Daoy (cell line): ENCODE data around the gene SERPINA1. TPM values are rescaled to one million over a fixed set of nuclear protein-coding genes. Genes with fewer than 3 reads are reported as not detected.
"Not testable (repeated sequence)": the region's sequence is repeated elsewhere in the genome, so short reads cannot be mapped to it uniquely, and the experiment has no call there.

Experiments
- DNase-seq: peaks from one replicate; pipeline ENCODE4 v3.0.0-alpha.2; 2015; ENCODE audit warnings: low read depth
- total RNA-seq: library from RNA; depleted of rRNA; stranded (reverse); fragments of >200 nt; shearing (Covaris generic); gene quantifications from 2 replicates; pipeline ENCODE4 v1.2.3, GENCODE V29; 2014; rRNA removed

The SERPINA1 gene
- 26.1 and 30.8 TPM in 2 replicates for total RNA-seq

- peak; percentile 88 for DNase-seq
These were observed at the start of gene SERPINA1 for GRCh38 chr14:94388384-94389103. Gene SERPINA1 (minus strand): TSS chr14:94388602. CDS start chr14:94383237, 5,365 bp downstream.

- no peak for DNase-seq
These were observed 40.2 kb upstream of the SERPINA1 start for GRCh38 chr14:94428610-94429009.

GRCh38 chr14:94427016-94427613, 38.7 kb upstream of the SERPINA1 start:
- DNase-seq: no peak

- DNase-seq: no peak
These were observed 38.1 kb upstream of the SERPINA1 start for GRCh38 chr14:94426526-94426925.

GRCh38 chr14:94424371-94424770, 36.0 kb upstream of the SERPINA1 start:
- DNase-seq: no peak

GRCh38 chr14:94423453-94424056, 35.2 kb upstream of the SERPINA1 start:
- peak; percentile 81 for DNase-seq

- no peak for DNase-seq
These were observed 32.9 kb upstream of the SERPINA1 start for GRCh38 chr14:94421316-94421715.

- not testable (repeated sequence) for DNase-seq
These were observed 29.2 kb upstream of the SERPINA1 start for GRCh38 chr14:94417497-94418205.

GRCh38 chr14:94412671-94413638, 24.6 kb upstream of the SERPINA1 start:
- no peak for DNase-seq

- no peak for DNase-seq
These were observed 23.2 kb upstream of the SERPINA1 start for GRCh38 chr14:94411638-94412037.

- DNase-seq: not testable (repeated sequence)
These were observed 21.0 kb upstream of the SERPINA1 start for GRCh38 chr14:94409430-94409829.

- DNase-seq: no peak
These were observed 20.2 kb upstream of the SERPINA1 start for GRCh38 chr14:94408546-94409095.

GRCh38 chr14:94407906-94408305, 19.5 kb upstream of the SERPINA1 start:
- DNase-seq: no peak

- no peak for DNase-seq
These were observed 18.5 kb upstream of the SERPINA1 start for GRCh38 chr14:94406910-94407309.

GRCh38 chr14:94405486-94405885, 17.1 kb upstream of the SERPINA1 start:
- no peak for DNase-seq

GRCh38 chr14:94404561-94404960, 16.2 kb upstream of the SERPINA1 start:
- DNase-seq: no peak

GRCh38 chr14:94403312-94403932, 15.0 kb upstream of the SERPINA1 start:
- DNase-seq: no peak

- DNase-seq: peak; percentile 29
These were observed 12.7 kb upstream of the SERPINA1 start for GRCh38 chr14:94401083-94401482.

- DNase-seq: no peak
These were observed 12.0 kb upstream of the SERPINA1 start for GRCh38 chr14:94400422-94400841.

GRCh38 chr14:94398536-94398935, 10.1 kb upstream of the SERPINA1 start:
- no peak for DNase-seq

- DNase-seq: no peak
These were observed 9.7 kb upstream of the SERPINA1 start for GRCh38 chr14:94398182-94398479.
